HFFc6 (cell line): ENCODE results near the gene BRWD1. TPM values are rescaled to one million over a fixed set of nuclear protein-coding genes. Genes with fewer than 3 reads are reported as not detected.
A peak's percentile ranks its signal among the peaks of the same experiment; 100 is the strongest.

Source experiments
- DNase-seq: peaks from one replicate; pipeline ENCODE4 v3.0.0-alpha.2; 2018
- H3K27ac Mint-ChIP-seq: 2 replicates; pipeline ENCODE4 v1.8.0; 2020; ENCODE audit warnings: mild to moderate bottlenecking, mixed read lengths
- H3K27me3 Mint-ChIP-seq: 2 replicates; pipeline ENCODE4 v1.8.0; 2021; ENCODE audit warnings: mild to moderate bottlenecking, moderate library complexity, mixed read lengths; ENCODE audit not compliant: insufficient read depth
- H3K36me3 Mint-ChIP-seq: 2 replicates; pipeline ENCODE4 v1.8.0; 2021; ENCODE audit warnings: low read depth, mixed read lengths
- H3K4me1 Mint-ChIP-seq: 2 replicates; pipeline ENCODE4 v1.8.0; 2020; ENCODE audit warnings: low read depth, mixed read lengths
- H3K4me3 Mint-ChIP-seq: 2 replicates; pipeline ENCODE4 v1.8.0; 2020; ENCODE audit warnings: mild to moderate bottlenecking, moderate library complexity, mixed read lengths
- H3K9me3 Mint-ChIP-seq: 2 replicates; pipeline ENCODE4 v1.8.0; 2020; ENCODE audit warnings: mild to moderate bottlenecking, mixed read lengths
- CTCF ChIP-seq: fragments of 200-600 bp; sonication (generic); IDR thresholded peaks from 2 replicates; pipeline ENCODE4 v1.5.0; 2021; ENCODE audit warnings: antibody characterized with exemption, mild to moderate bottlenecking
- total RNA-seq, 6 experiments: library from RNA; stranded (reverse); fragmentation: NEBNext Ultra II Directional; extraction: Animal tissue kit (Norgen Biotek cat#: 25700); gene quantifications; 2 replicates in 1 of 6; 3 replicates in 5 of 6; pipeline ENCODE4 v1.2.3, GENCODE V29; 2021

The BRWD1 gene
- total RNA-seq, 6 experiments from 2014 or later, result 15.0 to 17.7 (median 15.9) TPM

DNA sequence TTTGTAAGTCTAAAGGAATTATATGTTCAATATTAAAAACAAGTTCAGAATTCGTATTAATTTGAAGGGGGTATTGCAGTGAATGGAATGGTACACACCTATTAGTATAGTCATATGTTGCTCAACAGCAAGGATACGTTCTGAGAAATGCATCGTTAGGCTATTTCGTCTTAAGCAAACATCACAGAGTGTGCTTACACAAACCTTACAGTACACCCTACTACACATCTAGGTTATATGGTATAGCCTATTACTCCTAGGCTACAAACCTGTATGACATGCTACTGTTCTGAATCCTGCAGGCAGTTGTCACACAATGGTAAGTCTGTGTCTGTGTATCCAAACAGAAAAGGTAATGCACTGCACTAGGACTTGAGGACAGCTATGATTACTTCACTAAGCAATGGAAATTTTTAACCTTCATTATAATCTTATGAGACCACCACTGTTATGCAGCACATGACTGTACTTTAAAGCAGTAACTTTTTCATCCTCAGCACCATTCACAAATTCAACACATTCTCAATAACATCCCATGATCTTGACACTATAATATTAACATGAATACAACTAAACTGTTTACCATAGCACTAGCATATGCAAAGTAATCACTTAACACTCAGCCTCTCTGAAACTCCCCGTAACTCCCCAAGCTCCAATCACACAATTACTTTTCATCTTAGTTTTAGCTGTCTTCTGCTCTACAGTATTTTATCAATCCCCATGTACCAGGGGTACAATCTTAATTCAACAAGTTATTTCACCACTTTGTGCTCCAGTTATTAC lies 115.8 kb downstream of the BRWD1 start:
- no peak for DNase-seq
- H3K27me3 Mint-ChIP-seq, result no peaks in the 10 kb centered on the region; the same call in 1 of the 2 replicates
- peaks cover 26% of the 10 kb centered on the region for H3K4me1 Mint-ChIP-seq
- H3K27ac Mint-ChIP-seq, result no peak overlapping the region
- H3K9me3 Mint-ChIP-seq, result no peaks in the 10 kb centered on the region
- H3K36me3 Mint-ChIP-seq, result peaks cover 48% of the 10 kb centered on the region
- H3K4me3 Mint-ChIP-seq, result no peak overlapping the region
- no peak for TF ChIP-seq CTCF

- peaks cover 24% of the 10 kb centered on the region for H3K4me1 Mint-ChIP-seq
- H3K9me3 Mint-ChIP-seq, result no peaks in the 10 kb centered on the region
- no peak overlapping the region for H3K4me3 Mint-ChIP-seq
- H3K27me3 Mint-ChIP-seq, result no peaks in the 10 kb centered on the region
- peaks cover 47% of the 10 kb centered on the region for H3K36me3 Mint-ChIP-seq
- no peak overlapping the region for H3K27ac Mint-ChIP-seq
- no peak for TF ChIP-seq CTCF
- DNase-seq, result no peak
Observed at GRCh38 chr21:39196838-39197237, 116.6 kb downstream of the BRWD1 start.

GRCh38 chr21:39196310-39196709 lies 117.1 kb downstream of the BRWD1 start:
- DNase-seq, result no peak
- Mint-ChIP-seq H3K9me3 (no peaks in the 10 kb centered on the region), H3K4me3 (no peak overlapping the region), H3K27ac (no peak overlapping the region), H3K4me1 (peaks cover 23% of the 10 kb centered on the region), H3K36me3 (peaks cover 44% of the 10 kb centered on the region), H3K27me3 (no peaks in the 10 kb centered on the region)
- TF ChIP-seq CTCF, result no peak

DNA sequence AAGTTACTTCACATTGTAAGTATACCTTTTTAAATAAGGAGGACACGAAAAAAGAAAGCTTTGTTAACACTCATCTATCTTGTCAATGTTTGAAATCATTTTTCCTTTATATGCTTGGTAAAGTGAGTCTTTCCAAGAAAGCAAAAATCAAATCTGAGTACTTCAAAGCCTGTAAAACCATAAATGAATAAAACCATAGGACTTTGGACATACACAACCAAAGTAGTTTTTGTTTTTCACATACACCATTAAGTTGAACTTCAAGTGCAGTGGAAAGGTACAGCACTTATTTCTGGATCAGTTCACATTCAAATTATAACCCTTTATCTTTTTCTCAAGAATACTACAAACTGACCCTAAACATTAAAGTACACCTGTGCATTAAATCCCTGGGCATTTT lies 120.1 kb downstream of the BRWD1 start:
- peaks cover 32% of the 10 kb centered on the region for H3K4me1 Mint-ChIP-seq
- H3K36me3 Mint-ChIP-seq, result peaks cover 27% of the 10 kb centered on the region
- no peaks in the 10 kb centered on the region for H3K27me3 Mint-ChIP-seq
- TF ChIP-seq CTCF, result no peak
- H3K9me3 Mint-ChIP-seq, result no peaks in the 10 kb centered on the region
- no peak for DNase-seq
- no peak overlapping the region for H3K4me3 Mint-ChIP-seq
- H3K27ac Mint-ChIP-seq, result no peak overlapping the region

GRCh38 chr21:39189857-39190604 lies 123.4 kb downstream of the BRWD1 start:
- peak overlapping the region; percentile 70 for H3K27ac Mint-ChIP-seq
- peaks cover 7% of the 10 kb centered on the region; the same call in 1 of the 2 replicates for H3K36me3 Mint-ChIP-seq
- DNase-seq, result peak; percentile 63
- TF ChIP-seq CTCF, result no peak
- H3K9me3 Mint-ChIP-seq, result no peaks in the 10 kb centered on the region
- peaks cover 50% of the 10 kb centered on the region for H3K4me1 Mint-ChIP-seq
- no peaks in the 10 kb centered on the region for H3K27me3 Mint-ChIP-seq
- peak overlapping the region; percentile 11; the same call in 1 of the 2 replicates for H3K4me3 Mint-ChIP-seq
